Superior temporal gyrus (tissue), 1 donor: ENCODE data around the gene KIAA1328.

Source experiments
- DNase-seq: peaks from one replicate; pipeline ENCODE4 v3.0.0-alpha.2; 2016; ENCODE audit errors: extremely low spot score

Gene KIAA1328

DNA sequence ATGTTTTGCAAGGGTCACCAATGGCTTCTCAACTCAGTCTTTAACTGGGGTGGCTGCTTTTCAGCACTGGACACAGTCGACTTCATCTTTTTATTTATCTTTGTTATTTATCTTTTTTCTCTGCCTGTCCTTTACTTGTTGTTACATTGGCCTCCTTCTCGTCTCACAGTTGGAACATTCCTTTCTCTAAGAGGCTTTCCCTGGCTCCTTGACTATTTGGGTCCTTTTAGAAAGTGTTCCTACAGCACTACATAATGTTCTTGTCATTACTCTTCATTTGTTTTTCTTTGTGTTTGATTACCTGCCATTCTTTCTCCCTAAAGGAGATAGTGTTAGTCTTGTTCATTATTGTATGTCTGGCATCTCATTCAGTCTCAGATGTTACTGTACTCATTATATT, 122.0 kb downstream of the KIAA1328 start:
- no peak for DNase-seq

GRCh38 chr18:36953047-36953446, 124.1 kb downstream of the KIAA1328 start:
- no peak for DNase-seq

DNA sequence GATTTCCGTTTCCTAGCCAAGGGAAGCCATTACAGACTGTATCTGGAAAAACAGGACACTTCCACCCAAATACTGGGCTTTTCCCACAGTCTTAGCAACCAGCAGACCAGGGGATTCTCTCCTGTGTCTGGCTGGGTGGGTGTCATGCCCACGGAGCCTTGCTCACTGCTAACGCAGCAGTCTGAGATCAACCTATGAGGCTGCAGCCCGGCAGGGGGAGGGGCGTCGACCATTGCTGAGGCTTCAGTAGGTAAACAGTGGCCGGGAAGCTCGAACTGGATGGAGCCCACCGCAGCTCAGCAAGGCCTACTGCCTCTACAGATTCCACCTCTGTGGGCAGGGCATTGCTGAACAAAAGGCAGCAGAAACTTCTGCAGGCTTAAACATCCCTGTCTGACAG, 131.1 kb downstream of the KIAA1328 start:
- no peak for DNase-seq

GRCh38 chr18:36963464-36963863, 134.5 kb downstream of the KIAA1328 start:
- no peak for DNase-seq

DNA sequence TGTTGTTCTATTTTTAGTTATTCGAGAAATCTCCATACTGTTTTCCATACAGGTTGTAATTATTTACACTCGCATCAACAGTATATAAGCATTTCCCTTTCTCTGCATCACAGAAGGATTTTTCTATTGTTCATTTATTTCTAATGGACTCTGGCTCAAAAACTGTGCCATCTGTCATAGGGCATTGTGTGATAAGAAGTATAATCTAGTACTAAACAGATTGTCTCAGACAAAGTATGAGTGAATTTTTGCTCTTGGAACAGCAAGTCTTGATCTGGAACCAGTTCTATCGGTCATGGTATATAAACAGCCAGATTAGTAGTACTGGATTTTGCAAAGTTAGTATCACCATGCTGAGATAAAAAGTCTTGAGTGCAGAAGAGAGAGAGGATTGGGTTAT, 145.8 kb downstream of the KIAA1328 start:
- DNase-seq, result no peak

DNA sequence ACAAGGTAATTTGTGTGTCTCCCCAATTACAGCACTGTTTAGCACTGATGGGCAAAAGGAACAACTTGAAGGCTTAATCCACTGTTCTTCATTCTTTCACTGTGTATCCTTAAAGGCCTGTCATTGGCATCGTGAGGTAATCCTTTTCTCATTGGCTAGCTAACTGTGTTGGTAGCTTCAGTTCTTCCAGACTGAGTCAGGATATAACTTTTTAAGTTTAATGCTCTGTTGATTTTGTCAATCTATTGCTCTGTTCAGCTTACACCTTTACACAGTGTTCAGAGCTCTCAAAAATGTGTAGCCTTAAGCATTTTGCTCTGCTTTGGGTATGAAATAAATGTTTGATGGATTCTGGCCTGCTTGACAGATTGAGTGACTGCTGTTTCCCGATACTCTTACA, 148.2 kb downstream of the KIAA1328 start:
- no peak for DNase-seq

DNA sequence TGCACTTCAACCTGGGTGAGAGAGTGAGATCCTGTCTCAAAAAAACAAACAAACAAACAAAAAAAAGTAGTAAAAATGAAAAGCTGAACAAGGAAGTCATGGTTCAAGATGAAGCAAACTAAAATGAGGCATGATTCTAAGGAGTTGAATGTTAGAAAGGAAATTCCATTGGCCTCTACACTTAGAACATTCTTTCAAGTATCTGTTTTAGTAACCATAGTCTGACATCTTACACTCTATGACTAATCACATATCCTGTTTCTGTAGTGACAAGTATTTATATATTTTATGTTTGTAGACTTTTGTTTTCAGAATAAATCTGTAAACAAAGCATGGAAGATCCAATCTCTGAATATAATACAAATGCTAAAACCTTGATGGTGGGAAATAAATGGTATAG, 164.1 kb downstream of the KIAA1328 start:
- no peak for DNase-seq

GRCh38 chr18:37006742-37007141, 177.8 kb downstream of the KIAA1328 start:
- DNase-seq, result no peak

DNA sequence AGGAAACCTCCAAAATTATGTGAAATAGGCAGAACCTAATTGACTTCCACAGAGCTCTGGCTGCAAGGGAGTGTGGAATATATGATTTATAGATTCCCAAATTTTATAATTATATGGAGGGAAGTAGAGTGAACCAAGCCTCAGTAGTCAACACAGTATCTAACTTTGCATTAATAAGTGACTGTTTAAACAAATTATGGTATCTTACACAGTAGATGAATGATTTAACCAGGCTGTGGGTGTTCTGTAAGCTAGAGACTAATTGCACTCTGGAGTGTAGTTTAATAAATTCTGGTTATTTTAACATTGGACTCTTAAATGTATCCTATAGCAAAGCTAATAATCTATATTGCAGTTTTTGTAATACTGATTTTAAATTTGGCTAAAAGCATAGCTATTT, 183.5 kb downstream of the KIAA1328 start:
- DNase-seq, result no peak

DNA sequence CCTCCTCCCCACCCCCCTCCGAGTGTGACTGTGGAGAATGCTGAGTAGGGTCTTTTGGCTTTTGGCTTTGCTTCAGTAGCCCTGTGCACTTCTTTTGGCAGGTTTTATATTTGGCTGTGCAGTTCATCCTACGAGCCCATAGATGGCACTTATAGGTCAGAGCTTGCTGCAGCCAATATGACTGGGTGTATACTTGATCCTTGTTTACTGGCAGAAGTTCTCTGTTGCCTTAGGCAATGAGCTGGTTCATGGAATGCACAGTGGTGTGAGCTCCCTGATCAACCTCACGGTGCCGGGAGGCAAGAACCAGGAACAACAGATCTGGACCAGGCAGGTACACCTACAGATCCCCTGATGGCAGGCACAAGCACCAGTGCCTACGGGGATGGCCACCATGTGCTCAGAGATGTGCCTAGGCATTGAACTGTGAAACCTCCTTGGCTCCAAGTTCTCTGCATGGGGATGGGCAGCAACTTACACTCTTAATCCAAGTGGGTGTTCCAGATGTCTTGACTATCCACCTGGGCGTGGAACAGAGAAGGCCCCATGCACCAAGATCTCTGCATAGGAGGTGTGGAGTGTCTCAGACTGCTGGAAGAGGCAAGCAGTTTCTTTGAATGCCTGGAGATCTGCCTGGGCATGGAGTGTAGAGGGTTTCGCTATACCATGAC, 190.4 kb downstream of the KIAA1328 start:
- DNase-seq, result no peak

DNA sequence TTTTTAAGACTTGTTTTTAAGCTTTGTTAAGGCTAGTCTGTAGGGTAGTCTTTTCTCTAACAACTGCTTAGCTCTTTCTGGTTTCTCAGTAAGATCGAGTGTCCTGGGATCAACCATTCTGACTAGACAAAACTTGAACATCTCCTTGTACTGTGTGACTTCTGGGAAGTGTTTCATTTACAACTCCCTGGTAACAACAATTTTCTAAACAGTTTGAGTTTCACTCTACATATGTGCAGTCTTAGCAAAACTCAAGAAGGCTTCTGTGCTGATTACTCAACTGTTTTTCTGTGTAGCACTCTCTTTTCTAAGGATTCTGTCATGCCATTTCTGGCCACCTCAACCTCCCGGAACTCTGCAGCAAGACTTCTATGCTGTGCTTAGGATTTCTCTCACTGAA, 204.5 kb downstream of the KIAA1328 start:
- DNase-seq, result no peak

- no peak for DNase-seq
Measured at GRCh38 chr18:37042381-37042780, 213.5 kb downstream of the KIAA1328 start.

DNA sequence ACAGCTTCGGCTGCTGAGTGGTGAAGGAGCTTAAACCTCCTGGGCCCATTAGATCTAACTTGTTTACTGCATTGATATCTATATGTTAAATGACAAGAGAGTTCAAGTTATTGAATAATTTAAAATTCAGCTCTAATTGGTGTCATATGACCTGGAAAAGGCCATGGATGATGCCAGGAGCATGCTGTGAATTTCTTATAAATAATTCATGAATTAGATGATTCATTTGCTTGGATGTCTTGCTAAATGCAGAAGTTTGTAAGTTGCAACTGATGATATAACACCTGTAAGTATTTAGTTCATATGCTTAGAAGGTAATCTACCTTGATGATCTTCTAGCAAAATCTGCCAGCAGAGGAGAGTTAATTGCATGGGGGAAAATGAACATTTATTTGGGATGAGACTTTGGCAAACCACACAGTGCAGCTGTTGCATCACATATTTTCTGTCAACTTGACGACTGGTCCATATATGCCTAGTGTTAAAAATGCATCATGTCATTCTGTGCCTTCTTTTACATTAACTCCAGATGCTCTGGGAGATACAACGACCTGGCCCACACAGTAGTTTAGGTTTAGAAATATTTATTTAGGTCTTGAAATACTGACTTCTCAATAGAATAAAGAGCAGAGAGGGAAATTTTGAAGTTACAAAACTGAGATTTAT, 226.3 kb downstream of the KIAA1328 start:
- no peak for DNase-seq

DNA sequence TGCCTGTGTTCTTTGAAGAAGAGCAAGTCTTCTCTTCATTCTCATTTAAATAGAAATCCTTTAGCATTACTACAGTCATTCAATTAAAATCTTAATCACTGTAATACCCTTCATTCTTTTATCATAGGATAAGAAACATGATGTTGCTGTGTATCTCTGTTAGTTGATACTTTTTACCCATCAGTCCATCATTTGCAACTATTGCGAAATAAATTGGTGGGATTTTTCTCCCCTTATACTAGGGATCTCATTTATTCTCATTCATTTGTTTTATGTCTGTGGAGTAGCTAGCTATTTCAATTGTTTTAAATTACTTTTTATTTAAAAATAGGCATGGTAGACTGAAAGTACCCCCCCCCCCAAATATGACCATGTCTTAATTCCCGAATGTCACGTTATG, 235.3 kb downstream of the KIAA1328 start:
- DNase-seq, result no peak

- DNase-seq, result peak; percentile 35
Measured at GRCh38 chr18:37065254-37065653, 236.3 kb downstream of the KIAA1328 start.

DNA sequence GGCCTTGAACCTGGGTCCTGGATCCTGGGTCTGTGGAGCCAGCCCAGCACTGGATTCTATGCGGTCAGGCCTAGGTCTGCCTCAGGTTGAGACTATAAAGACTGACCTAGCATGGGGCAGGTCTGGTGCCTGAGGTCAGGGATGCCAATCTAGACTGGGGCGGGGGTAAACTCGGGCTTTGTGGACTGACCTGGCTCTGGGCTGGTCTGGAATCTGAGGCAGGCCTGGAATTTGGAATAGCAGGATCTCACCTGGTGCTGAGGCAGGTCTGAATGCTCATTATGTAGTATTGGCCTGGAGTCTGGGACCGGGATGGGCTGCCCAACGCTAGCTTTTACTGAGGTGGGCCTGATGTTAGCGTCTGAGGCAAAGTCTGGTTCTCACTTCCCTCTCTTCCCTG, 256.0 kb downstream of the KIAA1328 start:
- DNase-seq, result no peak

DNA sequence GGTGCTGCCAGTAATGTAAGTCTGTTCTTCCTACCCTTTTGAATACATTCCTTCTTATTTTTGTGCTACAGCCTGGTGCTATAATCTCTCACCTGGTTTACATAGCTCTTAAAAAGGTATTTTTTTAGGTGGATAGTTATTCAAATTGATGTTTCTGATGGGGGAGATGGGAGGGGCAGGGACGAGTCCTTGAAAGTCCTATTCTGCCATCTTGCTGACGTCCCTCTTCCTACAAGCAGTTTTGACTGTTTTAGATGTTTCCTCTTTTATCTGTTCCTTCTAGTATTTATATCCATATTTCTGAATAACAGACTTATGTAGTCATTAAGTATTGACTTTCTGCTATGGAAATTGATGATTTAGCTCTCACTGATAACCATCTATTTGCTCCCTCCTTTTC, 256.4 kb downstream of the KIAA1328 start:
- no peak for DNase-seq

DNA sequence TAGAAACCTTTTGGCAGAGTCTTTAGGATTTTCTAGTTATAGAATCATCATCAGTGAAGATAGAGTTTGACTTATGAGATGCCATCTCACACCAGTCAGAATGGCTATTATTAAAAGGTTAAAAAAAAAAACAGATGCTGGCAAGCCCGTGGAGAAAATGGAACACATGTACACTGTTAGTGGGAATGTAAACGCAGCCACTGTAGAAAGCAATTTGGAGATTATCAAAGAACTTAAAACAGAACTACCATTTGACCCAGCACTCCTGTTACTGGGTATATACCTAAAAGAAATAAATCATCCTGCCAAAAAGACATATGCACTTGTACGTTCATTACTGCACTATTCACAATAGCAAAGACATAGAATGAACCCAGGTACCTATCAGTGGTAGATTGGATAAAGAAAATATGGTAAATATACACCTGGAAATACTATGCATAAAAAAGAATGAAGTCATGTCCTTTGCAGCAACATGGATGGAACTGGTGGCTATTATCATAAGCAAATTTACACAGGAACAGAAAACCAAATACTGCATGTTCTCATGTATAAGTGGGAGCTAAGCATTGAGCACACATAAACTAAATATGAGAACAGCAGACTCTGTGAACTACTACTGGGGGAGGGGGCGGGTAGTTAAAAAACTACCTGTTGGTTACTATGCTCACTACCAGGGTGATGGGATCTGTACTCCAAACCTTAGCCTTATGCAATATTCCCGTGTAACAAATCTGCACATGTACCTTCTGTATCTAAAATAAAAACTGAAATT, 279.0 kb downstream of the KIAA1328 start:
- DNase-seq, result no peak

- no peak for DNase-seq
Measured at GRCh38 chr18:37122877-37123276, 293.9 kb downstream of the KIAA1328 start.

GRCh38 chr18:37124516-37124915, 295.6 kb downstream of the KIAA1328 start:
- DNase-seq, result no peak

- no peak for DNase-seq
Measured at GRCh38 chr18:37135177-37135576, 306.2 kb downstream of the KIAA1328 start.

GRCh38 chr18:37138456-37138855, 309.5 kb downstream of the KIAA1328 start:
- DNase-seq, result no peak

DNA sequence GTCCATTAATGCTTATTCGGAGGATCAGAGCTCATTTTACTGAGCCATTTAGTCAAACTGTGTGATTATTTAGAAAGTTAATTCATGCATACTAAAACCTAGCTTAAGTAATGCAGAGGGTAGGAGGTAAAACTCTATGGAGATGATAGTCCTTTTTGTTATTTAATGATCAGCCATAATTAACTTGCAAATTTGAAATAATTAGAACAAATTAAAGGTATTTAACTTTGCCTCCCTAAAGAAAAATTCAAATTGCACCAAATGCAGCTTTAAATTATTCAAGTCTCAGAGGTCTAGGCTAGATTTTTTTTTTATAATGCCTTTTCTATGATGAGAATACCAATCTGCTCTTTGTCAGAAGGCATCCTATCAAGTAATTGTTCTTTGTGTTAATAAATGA, 310.9 kb downstream of the KIAA1328 start:
- DNase-seq, result no peak
